ENCODE results near the gene PRPF6.

Gene PRPF6

GRCh38 chr20:64051561-64052325 is 70.8 kb downstream of the PRPF6 start:
- no peak for DNase-seq

- no peak for DNase-seq
Observed at GRCh38 chr20:64052326-64052722, 71.4 kb downstream of the PRPF6 start.

GRCh38 chr20:64052987-64053840 is 72.3 kb downstream of the PRPF6 start:
- DNase-seq, result no peak

- DNase-seq, result no peak
Observed at GRCh38 chr20:64053841-64054661, 73.1 kb downstream of the PRPF6 start.

- DNase-seq, result no peak
Observed at GRCh38 chr20:64055396-64055892, 74.5 kb downstream of the PRPF6 start.

- no peak for DNase-seq
Observed at GRCh38 chr20:64055893-64056638, 75.1 kb downstream of the PRPF6 start.

GRCh38 chr20:64056639-64056888 is 75.6 kb downstream of the PRPF6 start:
- no peak for DNase-seq

GRCh38 chr20:64056889-64057627 is 76.1 kb downstream of the PRPF6 start:
- peak; percentile 25 for DNase-seq

- peak; percentile 90 for DNase-seq
Observed at GRCh38 chr20:64057628-64058498, 76.9 kb downstream of the PRPF6 start.

GRCh38 chr20:64058536-64058935 is 77.6 kb downstream of the PRPF6 start:
- DNase-seq, result no peak

- DNase-seq, result no peak
Observed at GRCh38 chr20:64062276-64062595, 81.3 kb downstream of the PRPF6 start.

GRCh38 chr20:64062596-64063388 is 81.9 kb downstream of the PRPF6 start, which contains the start of gene TCEA2:
Gene TCEA2, plus strand, starts transcription at chr20:64063198. Its CDS starts 115 bp downstream, at chr20:64063313.
- peak; percentile 97 for DNase-seq

- peak; percentile 35 for DNase-seq
Observed at GRCh38 chr20:64063389-64064144, 82.6 kb downstream of the PRPF6 start.

GRCh38 chr20:64064145-64064698 is 83.3 kb downstream of the PRPF6 start:
- DNase-seq, result no peak

GRCh38 chr20:64065062-64065973 is 84.4 kb downstream of the PRPF6 start:
- peak; percentile 37 for DNase-seq

GRCh38 chr20:64065974-64066343 is 85.0 kb downstream of the PRPF6 start:
- peak; percentile 59 for DNase-seq

- no peak for DNase-seq
Observed at GRCh38 chr20:64067005-64067632, 86.2 kb downstream of the PRPF6 start.

Measured in CD4-positive, alpha-beta T cell treated with Interleukin-17A for 4 hours (primary cell).